Keratinocyte (primary cell): ENCODE measurements around the gene ELOA. TPM values are rescaled to one million over a fixed set of nuclear protein-coding genes. Genes with fewer than 3 reads are reported as not detected.

ENCODE experiments used
- DNase-seq: peaks from one replicate; pipeline ENCODE4 v3.0.0-alpha.2; 2011; ENCODE audit warnings: low read depth, missing footprints, low spot score
- FAIRE-seq: peaks from 2 replicates; lab custom pipeline; 2011; peaks lifted over from hg19 to GRCh38; lab: Jason Lieb, UNC
- H2AFZ ChIP-seq: 2 replicates; pipeline ENCODE4 v1.6.0; 2012; ENCODE audit warnings: low read length, control low read depth, inconsistent platforms; ENCODE audit not compliant: control insufficient read depth
- H3K27ac ChIP-seq: 2 replicates; pipeline ENCODE4 v1.5.1; 2011; ENCODE audit warnings: low read length; ENCODE audit not compliant: control insufficient read depth, insufficient read depth
- H3K27me3 ChIP-seq: 3 replicates; pipeline ENCODE4 v1.6.0; 2011; ENCODE audit warnings: low read length; ENCODE audit not compliant: control insufficient read depth, insufficient read depth; ENCODE audit errors: extremely low read depth
- H3K36me3 ChIP-seq, 2 experiments: 2 replicates in 1 of 2; 3 replicates in 1 of 2; pipeline ENCODE4 v1.5.1; 2011; ENCODE audit warnings: low read length in 2 of 2, mild to moderate bottlenecking in 1 of 2; ENCODE audit not compliant: control insufficient read depth in 2 of 2, insufficient read depth in 2 of 2; ENCODE audit errors: extremely low read depth in 1 of 2
- H3K4me1 ChIP-seq: 3 replicates; pipeline ENCODE4 v1.5.1; 2011; ENCODE audit warnings: low read length; ENCODE audit not compliant: control insufficient read depth, insufficient read depth; ENCODE audit errors: extremely low read depth
- H3K4me2 ChIP-seq: 3 replicates; pipeline ENCODE4 v1.6.0; 2011; ENCODE audit warnings: low read depth, low read length; ENCODE audit not compliant: control insufficient read depth, insufficient read depth; ENCODE audit errors: extremely low read depth
- H3K4me3 ChIP-seq, 3 experiments: fragments of 200-600 bp in 1 of 3; sonication (generic) in 1 of 3; 2 replicates in 2 of 3; 3 replicates in 1 of 3; pipeline ENCODE4 v1.5.1; 2011 to 2016; ENCODE audit warnings: low read length in 3 of 3, mild to moderate bottlenecking in 3 of 3, control low read depth in 2 of 3, inconsistent platforms in 1 of 3, low read depth in 1 of 3, mixed read lengths in 1 of 3, mixed run types in 1 of 3, moderate library complexity in 1 of 3; ENCODE audit not compliant: control insufficient read depth in 2 of 3, insufficient read depth in 2 of 3; ENCODE audit errors: extremely low read depth in 1 of 3
- H3K79me2 ChIP-seq: 2 replicates; pipeline ENCODE4 v1.6.0; 2012; ENCODE audit warnings: low read length; ENCODE audit not compliant: control insufficient read depth, insufficient read depth
- H3K9ac ChIP-seq: 3 replicates; pipeline ENCODE4 v1.6.0; 2011; ENCODE audit warnings: low read length; ENCODE audit not compliant: control insufficient read depth, insufficient read depth; ENCODE audit errors: extremely low read depth
- H3K9me1 ChIP-seq: 3 replicates; pipeline ENCODE4 v1.6.0; 2011; ENCODE audit warnings: low read length; ENCODE audit not compliant: control insufficient read depth, insufficient read depth; ENCODE audit errors: extremely low read depth
- H3K9me3 ChIP-seq: 2 replicates; pipeline ENCODE4 v1.5.1; 2012; ENCODE audit warnings: low read depth, low read length; ENCODE audit not compliant: control insufficient read depth
- H4K20me1 ChIP-seq: 3 replicates; pipeline ENCODE4 v1.6.0; 2011; ENCODE audit warnings: low read length; ENCODE audit not compliant: control insufficient read depth, insufficient read depth; ENCODE audit errors: extremely low read depth
- CTCF ChIP-seq, 3 experiments: IDR thresholded peaks in 1 of 3; conservative IDR thresholded peaks in 1 of 3; optimal IDR thresholded peaks in 1 of 3; 2 replicates in 2 of 3; 3 replicates in 1 of 3; pipeline versions ENCODE3 to v1.5.1; 2011; ENCODE audit warnings: low read length in 3 of 3, mild to moderate bottlenecking in 3 of 3, moderate library complexity in 2 of 3, control low read depth in 1 of 3, inconsistent platforms in 1 of 3; ENCODE audit not compliant: insufficient read depth in 2 of 3; ENCODE audit errors: extremely low read depth in 1 of 3
- EZH2 ChIP-seq: IDR thresholded peaks from one replicate; pipeline ENCODE4 v1.6.1; 2012; ENCODE audit warnings: inconsistent platforms, mild to moderate bottlenecking, low read length, moderate library complexity
- dilution Hi-C: fragments of 300-500 bp; cut with MboI; formaldehyde crosslinking; loops from one replicate; pipeline ENCODE4 v1.7.0; 2020; ENCODE audit warnings: low sequenced_read_pairs; ENCODE audit not compliant: extremely low pct_ligation_motif_present
- polyA plus RNA-seq, 5 experiments: library from polyadenylated mRNA; depleted of rRNA in 3 of 5; stranded (reverse) in 3 of 5; stranded (forward) in 1 of 5; unstranded in 1 of 5; fragments of >200 nt; gene quantifications; 1 replicate in 1 of 5; 2 replicates in 3 of 5; 3 replicates in 1 of 5; pipeline versions ENCODE4 v1.2.1 to v1.2.3, GENCODE V29; 2011 to 2012; ENCODE audit warnings: missing spikeins in 2 of 5, low read depth in 1 of 5, low replicate concordance in 1 of 5

The ELOA gene
- polyA plus RNA-seq, 1 donor (not counting 4 experiments of a cell fraction or from before 2014, with no cell fraction given) = 31.8 TPM

GRCh38 chr1:23722652-23723051 is 20.6 kb upstream of the ELOA start:
- H3K36me3 ChIP-seq = peaks cover 0 to 4% of the 10 kb centered on the region in 2 experiments
- TF ChIP-seq CTCF (optimal IDR thresholded peaks at IDR 0.05 in 1 of 3, IDR thresholded peaks at IDR 0.05 in 1 of 3, conservative IDR thresholded peaks at IDR 0.05 in 1 of 3; ENCODE audit: extremely low read depth in 1 of 3, insufficient read depth in 2 of 3, low read length in 3 of 3) = no peak
- no peak for TF ChIP-seq EZH2
- FAIRE-seq (no peak), DNase-seq (no peak)
- H3K27ac ChIP-seq = no peak overlapping the region
- no peak overlapping the region for H3K4me3 ChIP-seq
- no peak overlapping the region for H3K9ac ChIP-seq
- peaks cover 3% of the 10 kb centered on the region for H3K79me2 ChIP-seq
- peaks cover 4% of the 10 kb centered on the region for H3K4me1 ChIP-seq
- no peaks in the 10 kb centered on the region for H3K9me3 ChIP-seq
- H2AFZ ChIP-seq = no peak overlapping the region
- dilution Hi-C loops = no loop called here
- peaks cover 2% of the 10 kb centered on the region for H4K20me1 ChIP-seq
- peaks cover 5% of the 10 kb centered on the region for H3K9me1 ChIP-seq
- H3K27me3 ChIP-seq = no peaks in the 10 kb centered on the region
- H3K4me2 ChIP-seq = no peak overlapping the region

- no peaks in the 10 kb centered on the region for H4K20me1 ChIP-seq
- no peaks in the 10 kb centered on the region for H3K9me1 ChIP-seq
- no peaks in the 10 kb centered on the region for H3K9me3 ChIP-seq
- no peaks in the 10 kb centered on the region for H3K27me3 ChIP-seq
- H3K4me3 ChIP-seq = no peak overlapping the region
- H3K4me2 ChIP-seq = no peak overlapping the region
- no peak overlapping the region for H2AFZ ChIP-seq
- FAIRE-seq = no peak
- H3K9ac ChIP-seq = no peak overlapping the region
- H3K4me1 ChIP-seq = no peaks in the 10 kb centered on the region
- no peak overlapping the region for H3K27ac ChIP-seq
- no peaks in the 10 kb centered on the region for H3K79me2 ChIP-seq
- no peaks in the 10 kb centered on the region for H3K36me3 ChIP-seq
- TF ChIP-seq EZH2 (no peak), CTCF (optimal IDR thresholded peaks at IDR 0.05 in 1 of 3, IDR thresholded peaks at IDR 0.05 in 1 of 3, conservative IDR thresholded peaks at IDR 0.05 in 1 of 3; ENCODE audit: extremely low read depth in 1 of 3, insufficient read depth in 2 of 3, low read length in 3 of 3) (no peak)
- DNase-seq = no peak
- dilution Hi-C loops = no loop called here
These were observed 16.6 kb upstream of the ELOA start for GRCh38 chr1:23726686-23727085.
